ENCODE measurements around the gene RGMA.
"Not testable (repeated sequence)": the region's sequence is repeated elsewhere in the genome, so short reads cannot be mapped to it uniquely, and the experiment has no call there.

RGMA gene

GRCh38 chr15:93048426-93048721 lies 40.6 kb downstream of the RGMA start:
- DNase-seq (no peak), ATAC-seq (no peak)

GRCh38 chr15:93047621-93048425 lies 41.2 kb downstream of the RGMA start:
- no peak for ATAC-seq
- no peak for DNase-seq

- DNase-seq, result no peak
- ATAC-seq, result no peak
Observed at GRCh38 chr15:93046721-93047120, 42.3 kb downstream of the RGMA start.

- no peak for ATAC-seq
- DNase-seq, result no peak
Observed at GRCh38 chr15:93046120-93046519, 42.9 kb downstream of the RGMA start.

- no peak for ATAC-seq
Observed at GRCh38 chr15:93045191-93045785, 43.7 kb downstream of the RGMA start.

GRCh38 chr15:93044301-93045190 lies 44.5 kb downstream of the RGMA start:
- no peak for ATAC-seq
- DNase-seq, result no peak

More at GRCh38 chr15:93045191-93045785, 43.7 kb downstream of the RGMA start:
- DNase-seq, result no peak

GRCh38 chr15:93043621-93044300 lies 45.2 kb downstream of the RGMA start:
- DNase-seq (no peak), ATAC-seq (no peak)

GRCh38 chr15:93042691-93043378 lies 46.2 kb downstream of the RGMA start:
- DNase-seq (no peak), ATAC-seq (no peak)

GRCh38 chr15:93042211-93042610 lies 46.8 kb downstream of the RGMA start:
- DNase-seq (no peak), ATAC-seq (no peak)

- no peak for DNase-seq
- no peak for ATAC-seq
Observed at GRCh38 chr15:93041159-93041547, 47.9 kb downstream of the RGMA start.

GRCh38 chr15:93040288-93041158 lies 48.5 kb downstream of the RGMA start:
- ATAC-seq, result no peak

GRCh38 chr15:93039562-93040287 lies 49.3 kb downstream of the RGMA start:
- ATAC-seq, DNase-seq: not testable (repeated sequence)

More at GRCh38 chr15:93040288-93041158, 48.5 kb downstream of the RGMA start:
- no peak for DNase-seq

GRCh38 chr15:93037820-93038705 lies 50.9 kb downstream of the RGMA start:
- DNase-seq (no peak), ATAC-seq (no peak)

GRCh38 chr15:93036951-93037819 lies 51.8 kb downstream of the RGMA start:
- no peak for DNase-seq
- ATAC-seq, result no peak

GRCh38 chr15:93035953-93036810 lies 52.8 kb downstream of the RGMA start:
- peak; percentile 64 for ATAC-seq
- peak; percentile 57 for DNase-seq

GRCh38 chr15:93035092-93035915 lies 53.7 kb downstream of the RGMA start:
- peak; percentile 11 for ATAC-seq
- no peak for DNase-seq

Data from stimulated activated naive CD8-positive, alpha-beta T cell treated with anti-CD3 and anti-CD28 coated beads, Interleukin-15, Interleukin-2, amounts not matched to agents 100 U/mL and 50 U/mL, for 24 hours (primary cell).